Mammary epithelial cell (primary cell): Measurements from ENCODE around the gene RABAC1.

Experiments
- EZH2 ChIP-seq: IDR thresholded peaks from 2 replicates; pipeline ENCODE4 v1.6.1; 2012; ENCODE audit warnings: low read length, inconsistent platforms, borderline replicate concordance
- TF ChIP-seq, protein P1 (sequence below), 2 donors: IDR thresholded peaks in 1 of 2; conservative IDR thresholded peaks in 1 of 2; 2 replicates each; pipeline ENCODE4 v1.5.1; 2011 to 2012; ENCODE audit warnings: inconsistent platforms in 2 of 2, low read length in 2 of 2, mild to moderate bottlenecking in 2 of 2, control low read depth in 1 of 2, low read depth in 1 of 2; ENCODE audit not compliant: insufficient read depth in 1 of 2; ENCODE audit errors: extremely low read depth in 1 of 2

DNA sequence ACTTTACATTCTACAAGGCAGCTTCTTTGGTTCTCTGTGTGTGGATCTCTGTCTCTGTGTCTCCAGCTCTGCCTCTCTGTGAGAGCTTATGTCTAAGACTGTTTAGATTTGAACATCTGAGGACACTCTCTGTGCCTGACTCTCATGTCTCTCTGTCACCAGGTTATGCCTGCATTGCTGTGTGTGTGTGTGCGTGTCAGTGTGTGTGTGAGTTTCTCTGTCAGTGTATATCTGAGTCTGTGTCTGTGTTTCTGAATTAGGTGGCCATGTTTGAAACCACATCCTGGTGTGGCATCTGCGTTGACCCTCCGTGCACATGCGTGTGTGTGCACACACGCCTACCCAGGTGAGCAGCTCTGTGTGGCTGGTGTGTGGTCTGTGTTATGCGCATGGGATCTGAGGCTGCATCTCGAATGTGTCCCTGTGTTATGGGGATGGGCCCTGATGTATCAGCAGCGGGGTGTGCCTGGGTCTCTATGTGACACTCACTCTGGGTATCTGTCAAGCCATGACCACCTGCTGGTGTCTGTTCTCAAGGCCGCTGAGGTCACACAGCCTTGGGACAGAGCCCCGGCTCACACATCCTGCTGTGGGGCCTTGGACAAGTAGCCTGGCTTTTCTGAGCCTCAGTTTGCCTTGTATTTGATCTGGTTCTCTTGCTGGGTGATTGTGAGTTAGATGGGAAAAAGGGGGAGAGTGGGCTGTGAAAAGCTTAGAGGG is 28.2 kb upstream of the RABAC1 start:
- TF ChIP-seq, protein P1, sequence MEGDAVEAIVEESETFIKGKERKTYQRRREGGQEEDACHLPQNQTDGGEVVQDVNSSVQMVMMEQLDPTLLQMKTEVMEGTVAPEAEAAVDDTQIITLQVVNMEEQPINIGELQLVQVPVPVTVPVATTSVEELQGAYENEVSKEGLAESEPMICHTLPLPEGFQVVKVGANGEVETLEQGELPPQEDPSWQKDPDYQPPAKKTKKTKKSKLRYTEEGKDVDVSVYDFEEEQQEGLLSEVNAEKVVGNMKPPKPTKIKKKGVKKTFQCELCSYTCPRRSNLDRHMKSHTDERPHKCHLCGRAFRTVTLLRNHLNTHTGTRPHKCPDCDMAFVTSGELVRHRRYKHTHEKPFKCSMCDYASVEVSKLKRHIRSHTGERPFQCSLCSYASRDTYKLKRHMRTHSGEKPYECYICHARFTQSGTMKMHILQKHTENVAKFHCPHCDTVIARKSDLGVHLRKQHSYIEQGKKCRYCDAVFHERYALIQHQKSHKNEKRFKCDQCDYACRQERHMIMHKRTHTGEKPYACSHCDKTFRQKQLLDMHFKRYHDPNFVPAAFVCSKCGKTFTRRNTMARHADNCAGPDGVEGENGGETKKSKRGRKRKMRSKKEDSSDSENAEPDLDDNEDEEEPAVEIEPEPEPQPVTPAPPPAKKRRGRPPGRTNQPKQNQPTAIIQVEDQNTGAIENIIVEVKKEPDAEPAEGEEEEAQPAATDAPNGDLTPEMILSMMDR (conservative IDR thresholded peaks at IDR 0.05 in 1 of 2, IDR thresholded peaks at IDR 0.05 in 1 of 2; ENCODE audit: extremely low read depth in 1 of 2, insufficient read depth in 1 of 2, low read depth in 1 of 2, low read length in 2 of 2), result no peak
- TF ChIP-seq EZH2, result no peak
